Type B pancreatic cell (in vitro differentiated cells): ENCODE results near the gene OR2B6. TPM values are rescaled to one million over a fixed set of nuclear protein-coding genes. Genes with fewer than 3 reads are reported as not detected.

Source experiments
- DNase-seq: peaks from one replicate; pipeline ENCODE4 v3.0.0; 2021; ENCODE audit warnings: mixed read lengths; ENCODE audit not compliant: unreplicated experiment; ENCODE audit errors: extremely low spot score
- H3K27ac Mint-ChIP-seq: 2 replicates; pipeline ENCODE4 v1.8.0; 2021; ENCODE audit warnings: mild to moderate bottlenecking, mixed read lengths
- H3K27me3 Mint-ChIP-seq: 2 replicates; pipeline ENCODE4 v1.8.0; 2021; ENCODE audit warnings: mixed read lengths
- H3K36me3 Mint-ChIP-seq: 2 replicates; pipeline ENCODE4 v1.8.0; 2021; ENCODE audit warnings: mixed read lengths
- H3K4me1 Mint-ChIP-seq: one replicate; pipeline ENCODE4 v1.8.0; 2021; ENCODE audit warnings: mixed read lengths; ENCODE audit not compliant: unreplicated experiment
- H3K4me3 Mint-ChIP-seq: 2 replicates; pipeline ENCODE4 v1.8.0; 2021; ENCODE audit warnings: mild to moderate bottlenecking, mixed read lengths
- H3K9me3 Mint-ChIP-seq: 2 replicates; pipeline ENCODE4 v1.8.0; 2021; ENCODE audit warnings: mixed read lengths
- CTCF ChIP-seq: fragments of 200-600 bp; sonication (generic); conservative IDR thresholded peaks from 2 replicates; pipeline ENCODE4 v1.5.0; 2021; ENCODE audit warnings: antibody characterized with exemption, mild to moderate bottlenecking
- total RNA-seq: library from RNA; stranded (reverse); gene quantifications from 2 replicates; pipeline ENCODE4 v1.2.1, GENCODE V29; 2021; ENCODE audit warnings: low replicate concordance

OR2B6 gene
- total RNA-seq, 1 donor from 2014 or later = not detected

- peak overlapping the region; percentile 27 for H3K27ac Mint-ChIP-seq
Observed at GRCh38 chr6:28004350-28005151, 47.5 kb downstream of the OR2B6 start.

GRCh38 chr6:28005152-28005890 is 48.3 kb downstream of the OR2B6 start:
- no peaks in the 10 kb centered on the region for H3K9me3 Mint-ChIP-seq
- H3K4me3 Mint-ChIP-seq = peak overlapping the region; percentile 5
- H3K27me3 Mint-ChIP-seq = no peaks in the 10 kb centered on the region
- H3K27ac Mint-ChIP-seq = no peak overlapping the region
- H3K4me1 Mint-ChIP-seq = peaks cover 18% of the 10 kb centered on the region
- no peak for TF ChIP-seq CTCF
- no peak for DNase-seq
- no peaks in the 10 kb centered on the region for H3K36me3 Mint-ChIP-seq

More at GRCh38 chr6:28004350-28005151, 47.5 kb downstream of the OR2B6 start:
- H3K4me3 Mint-ChIP-seq = peak overlapping the region; percentile 19
- no peaks in the 10 kb centered on the region for H3K36me3 Mint-ChIP-seq
- H3K9me3 Mint-ChIP-seq = no peaks in the 10 kb centered on the region
- peaks cover 18% of the 10 kb centered on the region for H3K4me1 Mint-ChIP-seq
- H3K27me3 Mint-ChIP-seq = peaks cover 3% of the 10 kb centered on the region
- no peak for DNase-seq
- no peak for TF ChIP-seq CTCF

DNA sequence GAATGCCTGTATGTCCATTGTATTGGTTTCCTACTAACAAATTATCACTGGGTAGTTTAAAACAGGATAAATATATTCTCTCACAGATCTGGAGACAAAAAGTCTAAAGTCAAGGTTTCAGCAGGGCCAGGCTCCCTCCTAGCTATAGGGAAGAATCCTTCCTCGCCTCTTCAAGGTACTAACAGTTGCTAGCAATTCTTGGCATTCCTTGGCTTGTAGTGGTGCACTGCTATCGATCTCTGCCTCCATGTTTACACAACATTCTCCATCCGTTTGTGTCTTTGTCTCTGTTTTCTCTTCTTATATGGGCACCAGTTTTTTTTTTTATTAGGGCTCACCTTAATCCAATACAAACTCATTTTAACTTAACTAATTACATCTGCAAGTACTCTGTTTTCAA is 48.9 kb downstream of the OR2B6 start:
- H3K27ac Mint-ChIP-seq = no peak overlapping the region
- DNase-seq = no peak
- H3K4me1 Mint-ChIP-seq = peaks cover 18% of the 10 kb centered on the region
- H3K4me3 Mint-ChIP-seq = no peak overlapping the region
- H3K36me3 Mint-ChIP-seq = no peaks in the 10 kb centered on the region
- H3K9me3 Mint-ChIP-seq = no peaks in the 10 kb centered on the region
- TF ChIP-seq CTCF = no peak
- no peaks in the 10 kb centered on the region for H3K27me3 Mint-ChIP-seq

Other genes starting within 250 kb of the OR2B6 start
- not detected in 2 replicates for gene OR2B2, start 44.8 kb upstream of the OR2B6 start, total RNA-seq
- 4.3 and 8.4 TPM in 2 replicates for gene ZNF165, start 123.3 kb downstream of the OR2B6 start, total RNA-seq
- 8.9 and 12.1 TPM in 2 replicates for gene ZSCAN16, start 167.4 kb downstream of the OR2B6 start, total RNA-seq
- gene ZKSCAN8, start 184.6 kb downstream of the OR2B6 start, total RNA-seq = 22.1 and 37.5 TPM in 2 replicates